Common myeloid progenitor, CD34-positive (primary cell): ENCODE measurements around the gene BPTF.
A peak's percentile ranks its signal among the peaks of the same experiment; 100 is the strongest.

Source experiments
- CTCF ChIA-PET: fragments of 350-600 bp; sonication (Branson Sonifier 250); formaldehyde crosslinking; loops from one replicate; lab custom pipeline; 2021; ENCODE audit warnings: antibody characterized with exemption; lab: Charles Lee
- POLR2A ChIA-PET: fragments of 350-600 bp; sonication (Branson Sonifier 250); formaldehyde crosslinking; loops from one replicate; lab custom pipeline; 2021; ENCODE audit warnings: antibody characterized with exemption; lab: Charles Lee
- DNase-seq, 3 donors: peaks; one replicate each; pipeline versions ENCODE4 v3.0.0 to v3.0.0-alpha.2; 2013
- H3K27ac ChIP-seq, 2 experiments: 1 replicate in 1 of 2; 2 replicates in 1 of 2; pipeline ENCODE4 v1.7.0; 2013; ENCODE audit warnings: inconsistent platforms in 2 of 2, low read length in 2 of 2, mild to moderate bottlenecking in 2 of 2, low read depth in 1 of 2, moderate library complexity in 1 of 2; ENCODE audit not compliant: severe bottlenecking in 2 of 2, insufficient read depth in 1 of 2, poor library complexity in 1 of 2
- H3K27me3 ChIP-seq, 5 experiments: replicated peaks in 2 of 5; 1 replicate in 3 of 5; 2 replicates in 2 of 5; pipeline versions ENCODE4 v1.6.1 to v1.7.0; 2013; ENCODE audit warnings: low read length in 4 of 5, mild to moderate bottlenecking in 2 of 5, moderate library complexity in 2 of 5, inconsistent platforms in 1 of 5; ENCODE audit not compliant: insufficient read depth in 5 of 5, control insufficient read depth in 4 of 5
- H3K36me3 ChIP-seq, 4 experiments: 1 replicate in 2 of 4; 2 replicates in 2 of 4; pipeline versions ENCODE4 v1.6.1 to v1.7.0; 2013; ENCODE audit warnings: low read length in 3 of 4, control low read depth in 1 of 4, mild to moderate bottlenecking in 1 of 4; ENCODE audit not compliant: control insufficient read depth in 4 of 4, insufficient read depth in 4 of 4
- H3K4me1 ChIP-seq, 4 experiments: 1 replicate in 3 of 4; 2 replicates in 1 of 4; pipeline versions ENCODE4 v1.6.1 to v1.7.1; 2013; ENCODE audit warnings: low read length in 3 of 4, mild to moderate bottlenecking in 3 of 4, control low read depth in 1 of 4, inconsistent platforms in 1 of 4, moderate library complexity in 1 of 4; ENCODE audit not compliant: control insufficient read depth in 4 of 4, insufficient read depth in 4 of 4; ENCODE audit errors: control extremely low read depth in 1 of 4
- H3K4me3 ChIP-seq, 7 experiments: 1 replicate in 4 of 7; 2 replicates in 3 of 7; pipeline versions ENCODE4 v1.5.1 to v1.7.0; 2013; ENCODE audit warnings: mild to moderate bottlenecking in 7 of 7, low read length in 6 of 7, moderate library complexity in 6 of 7, inconsistent platforms in 2 of 7, low read depth in 2 of 7, control low read depth in 1 of 7; ENCODE audit not compliant: insufficient read depth in 4 of 7, control insufficient read depth in 1 of 7; ENCODE audit errors: extremely low read depth in 1 of 7
- H3K9me3 ChIP-seq, 5 experiments: 1 replicate in 4 of 5; 2 replicates in 1 of 5; pipeline versions ENCODE4 v1.6.1 to v1.7.1; 2013; ENCODE audit warnings: low read length in 4 of 5, mild to moderate bottlenecking in 2 of 5, inconsistent platforms in 1 of 5, low read depth in 1 of 5, moderate library complexity in 1 of 5; ENCODE audit not compliant: control insufficient read depth in 4 of 5, insufficient read depth in 2 of 5; ENCODE audit errors: control extremely low read depth in 1 of 5
- WGBS: methylation state at CpG from one replicate; pipeline ENCODE4 v1.1.5; 2013; ENCODE audit not compliant: insufficient coverage; 5-methylcytosine and 5-hydroxymethylcytosine counted together

Gene BPTF

DNA sequence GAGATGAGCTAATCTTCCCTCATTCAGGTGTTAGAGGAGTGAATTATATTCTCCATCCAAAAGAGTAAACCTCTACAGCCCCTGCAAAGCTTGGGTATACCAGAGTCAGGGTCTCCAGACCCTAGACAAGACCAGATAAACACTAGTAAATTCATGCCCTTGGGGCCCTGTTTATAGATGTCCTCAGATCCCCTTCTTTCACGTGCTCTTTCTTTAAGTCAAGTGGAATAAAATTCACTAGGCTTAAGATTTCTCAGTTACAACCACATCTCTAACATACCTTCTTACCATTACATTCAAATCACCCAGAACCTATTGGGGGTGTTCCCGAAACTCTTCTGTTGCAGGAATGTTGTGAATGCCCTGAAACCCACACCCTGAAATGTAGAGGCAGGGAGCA lies 173.2 kb downstream of the BPTF start:
- Histone ChIP-seq H3K36me3 (no peaks in the 10 kb centered on the region), H3K27ac (no peak overlapping the region), H3K4me3 (no peak overlapping the region), H3K9me3 (no peaks in the 10 kb centered on the region), H3K27me3 (peaks cover 0 to 21% (median 8%) of the 10 kb centered on the region in 5 experiments), H3K4me1 (peaks cover 5 to 26% (median 23%) of the 10 kb centered on the region in 4 experiments)
- ChIA-PET CTCF (interaction anchor here (1.4 kb wide), 1 partner anchor 462 kb away, joined by 3 read pairs; no protein-coding TSS in a partner anchor), POLR2A (no interaction called here)
- no peak for DNase-seq
- 95% methylated on average over 2 of the region's 2 CpGs for WGBS

- no peaks in the 10 kb centered on the region for H3K36me3 ChIP-seq
- H3K4me3 ChIP-seq: no peak overlapping the region
- WGBS: no CpG with 5 or more reads among the region's 3 CpGs
- H3K27me3 ChIP-seq: peaks cover 0 to 21% (median 8%) of the 10 kb centered on the region in 5 experiments
- H3K27ac ChIP-seq: no peak overlapping the region
- no peaks in the 10 kb centered on the region for H3K9me3 ChIP-seq
- H3K4me1 ChIP-seq: peaks cover 5 to 21% (median 19%) of the 10 kb centered on the region in 4 experiments
- ChIA-PET POLR2A (no interaction called here), CTCF (interaction anchor here (1.4 kb wide), 1 partner anchor 461 kb away, joined by 3 read pairs; no protein-coding TSS in a partner anchor)
- DNase-seq: no peak
Measured at GRCh38 chr17:67999291-67999911, 174.1 kb downstream of the BPTF start.

DNA sequence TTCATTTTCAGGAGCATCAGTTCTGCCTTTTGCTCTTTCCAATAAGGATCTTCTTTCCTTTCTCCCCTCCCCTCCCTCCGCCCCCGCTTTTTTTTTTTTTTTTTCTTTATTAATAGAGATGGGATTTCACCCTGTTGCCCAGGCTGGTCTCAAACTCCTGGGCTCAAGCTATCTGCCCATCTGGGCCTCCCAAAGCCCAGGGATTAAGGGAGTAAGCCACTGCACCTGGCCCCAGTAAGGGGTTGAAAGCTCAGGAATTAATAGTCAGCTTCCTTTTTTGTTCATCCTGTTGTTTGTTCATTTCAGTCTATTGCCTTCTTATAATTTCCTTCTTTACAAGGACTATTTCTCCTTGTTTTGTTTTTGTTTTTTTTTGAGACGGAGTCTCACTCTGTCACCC lies 178.9 kb downstream of the BPTF start:
- no CpG with 5 or more reads among the region's 3 CpGs for WGBS
- ChIA-PET CTCF (interaction anchor here (0.9 to 2.3 kb wide), 2 partner anchors 10 to 14 kb away, joined by 3 to 5 read pairs; no protein-coding TSS in a partner anchor), POLR2A (interaction anchor here (0.7 kb wide), 1 partner anchor 507 kb away, joined by 3 read pairs; no protein-coding TSS in a partner anchor)
- H3K27ac ChIP-seq: no peak overlapping the region
- no peaks in the 10 kb centered on the region for H3K9me3 ChIP-seq
- no peaks in the 10 kb centered on the region for H3K27me3 ChIP-seq
- DNase-seq: no peak
- H3K4me1 ChIP-seq: no peaks in the 10 kb centered on the region
- no peaks in the 10 kb centered on the region for H3K36me3 ChIP-seq
- H3K4me3 ChIP-seq: no peak overlapping the region

DNA sequence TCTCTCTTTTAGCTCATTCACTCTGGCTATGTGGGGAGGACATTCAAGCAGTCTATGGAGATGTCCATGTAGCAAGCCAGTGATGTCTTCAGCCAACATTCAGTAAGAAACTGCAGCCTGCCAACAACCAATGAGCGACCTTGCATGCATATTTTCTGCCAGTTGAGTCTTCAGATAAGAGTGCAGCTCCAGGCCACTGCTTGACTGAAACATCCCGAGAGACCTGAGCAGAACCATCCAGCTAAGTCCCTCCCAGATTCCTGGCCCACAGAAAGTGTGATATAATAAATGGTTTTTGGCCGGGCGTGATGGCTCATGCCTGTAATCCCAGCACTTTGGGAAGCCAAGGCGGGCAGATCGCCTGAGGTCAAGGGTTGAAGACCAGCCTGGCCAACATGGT lies 181.5 kb downstream of the BPTF start:
- POLR2A ChIA-PET: no interaction called here
- H3K9me3 ChIP-seq: no peaks in the 10 kb centered on the region
- no peaks in the 10 kb centered on the region for H3K36me3 ChIP-seq
- 100% methylated on average over 6 of the region's 6 CpGs for WGBS
- CTCF ChIA-PET: interaction anchor here (0.7 to 1.8 kb wide), 3 partner anchors 10 to 796 kb away, joined by 3 to 4 read pairs (median 3); no protein-coding TSS in a partner anchor
- peaks cover 0 to 4% (median under 1%) of the 10 kb centered on the region in 4 experiments for H3K4me1 ChIP-seq
- no peak overlapping the region for H3K27ac ChIP-seq
- no peaks in the 10 kb centered on the region for H3K27me3 ChIP-seq
- no peak overlapping the region for H3K4me3 ChIP-seq
- no peak for DNase-seq

DNA sequence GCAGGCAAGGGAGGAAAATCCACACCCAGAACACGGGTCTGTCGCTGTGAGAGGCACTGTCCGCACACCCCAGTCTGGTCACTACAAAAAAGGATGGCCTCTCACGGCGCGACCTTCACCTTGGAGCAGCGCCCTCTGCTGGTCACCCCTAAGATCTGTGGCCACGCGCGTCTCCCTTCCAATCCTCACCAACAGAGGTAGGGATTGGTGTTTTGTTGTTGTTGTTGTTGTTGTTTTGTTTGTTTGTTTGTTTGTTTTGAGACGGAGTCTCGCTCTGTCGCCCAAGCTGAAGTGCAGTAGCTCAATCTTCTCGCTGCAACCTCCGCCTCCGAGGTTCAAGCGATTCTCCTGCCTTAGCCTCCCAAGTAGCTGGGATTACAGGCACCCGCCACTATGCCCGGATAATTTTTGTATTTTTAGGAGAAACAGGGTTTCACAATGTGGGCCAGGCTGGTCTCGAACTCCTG lies 185.9 kb downstream of the BPTF start:
- peak overlapping the region; percentile 7 to 77 (median 68) for H3K4me3 ChIP-seq
- H3K36me3 ChIP-seq: no peaks in the 10 kb centered on the region
- DNase-seq: peak in 2 of 3 donors; percentile 61 to 68
- H3K27me3 ChIP-seq: no peaks in the 10 kb centered on the region
- CTCF ChIA-PET: interaction anchor here (1.1 to 1.5 kb wide), 3 partner anchors 9 to 47 kb away, joined by 3 to 5 read pairs (median 3); no protein-coding TSS in a partner anchor
- no peaks in the 10 kb centered on the region for H3K9me3 ChIP-seq
- POLR2A ChIA-PET: no interaction called here
- H3K27ac ChIP-seq: no peak overlapping the region
- peaks cover 0 to 4% (median 2%) of the 10 kb centered on the region in 4 experiments for H3K4me1 ChIP-seq
- 84% methylated on average over 10 of the region's 20 CpGs for WGBS

GRCh38 chr17:68013385-68013784 lies 188.1 kb downstream of the BPTF start:
- ChIA-PET CTCF (interaction anchor here (1.1 kb wide), 1 partner anchor 10 kb away, joined by 5 read pairs; no protein-coding TSS in a partner anchor), POLR2A (no interaction called here)
- Histone ChIP-seq H3K27me3 (no peaks in the 10 kb centered on the region), H3K4me3 (no peak overlapping the region), H3K27ac (no peak overlapping the region), H3K4me1 (peaks cover 0 to 4% (median 2%) of the 10 kb centered on the region in 4 experiments), H3K9me3 (no peaks in the 10 kb centered on the region), H3K36me3 (no peaks in the 10 kb centered on the region)
- no peak for DNase-seq

DNA sequence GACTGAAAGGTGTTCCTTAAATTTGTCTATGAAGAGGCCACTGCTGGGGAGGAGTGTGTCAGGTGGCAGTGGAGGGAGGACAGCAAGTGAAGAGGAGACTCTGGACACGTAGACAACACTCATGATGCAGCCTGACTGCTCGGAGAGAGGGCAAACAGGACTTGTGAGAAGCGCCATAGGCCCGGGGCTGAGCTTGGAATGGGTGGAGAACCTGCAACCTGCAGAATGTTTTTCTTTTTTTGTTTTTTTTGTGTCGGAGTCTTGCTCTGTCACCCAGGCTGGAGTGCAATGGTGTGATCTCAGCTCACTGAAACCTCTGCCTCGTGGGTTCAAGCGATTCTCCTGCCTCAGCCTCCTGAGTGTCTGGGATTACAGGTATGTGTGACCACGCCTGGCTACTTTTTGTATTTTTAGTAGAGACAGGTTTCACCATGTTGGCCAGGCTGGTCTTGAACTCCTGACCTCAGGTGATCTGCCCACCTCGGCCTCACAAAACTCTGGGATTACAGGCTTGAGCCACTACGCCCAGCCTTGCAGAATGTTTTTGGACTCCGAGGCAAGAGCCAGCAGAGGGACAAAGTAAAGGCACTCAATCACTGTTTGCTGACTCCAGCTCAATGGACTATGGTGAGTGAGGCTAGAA lies 189.9 kb downstream of the BPTF start:
- peaks cover 0 to 4% (median 4%) of the 10 kb centered on the region in 4 experiments for H3K4me1 ChIP-seq
- H3K4me3 ChIP-seq: no peak overlapping the region
- CTCF ChIA-PET: no interaction called here
- H3K27me3 ChIP-seq: no peaks in the 10 kb centered on the region
- POLR2A ChIA-PET: no interaction called here
- no peak for DNase-seq
- WGBS: 98% methylated on average over 10 of the region's 11 CpGs
- H3K27ac ChIP-seq: no peak overlapping the region
- no peaks in the 10 kb centered on the region for H3K36me3 ChIP-seq
- H3K9me3 ChIP-seq: no peaks in the 10 kb centered on the region
